ENCODE measurements around the gene TMEM245. TPM values are rescaled to one million over a fixed set of nuclear protein-coding genes. Genes with fewer than 3 reads are reported as not detected.

TMEM245 gene
- total and polyA plus RNA-seq, 2 experiments from 2014 or later, result 20.8 to 30.2 TPM

- no peaks in the 10 kb centered on the region for H3K27me3 ChIP-seq (replicated peaks; ENCODE audit: insufficient read depth)
- H3K27ac ChIP-seq, result no peak overlapping the region
- no peaks in the 10 kb centered on the region for H3K4me1 ChIP-seq (ENCODE audit: insufficient read depth)
- no peak overlapping the region for H2AFZ ChIP-seq
- no peak overlapping the region for H3K4me3 ChIP-seq
- no peaks in the 10 kb centered on the region; the same call in 1 of the 2 replicates for H3K79me2 ChIP-seq (ENCODE audit: insufficient read depth)
- no peaks in the 10 kb centered on the region for H3K9me2 ChIP-seq (ENCODE audit: insufficient read depth)
- no peaks in the 10 kb centered on the region for H3K36me3 ChIP-seq (ENCODE audit: low read depth)
- TF ChIP-seq EZH2 (IDR thresholded peaks at IDR 0.05; ENCODE audit: insufficient read depth, poor library complexity, severe bottlenecking) (no peak), EZH2phosphoT487 (IDR thresholded peaks at IDR 0.05; ENCODE audit: insufficient read depth, low read depth) (no peak)
- 58 to 61% methylated on average over 2 of the region's 2 CpGs for WGBS, 2 experiments (ENCODE audit: low coverage in 1 of 2, low lambda C conversion rate in 2 of 2, missing lambda C conversion rate in 2 of 2)
- no peak overlapping the region for H3K9ac ChIP-seq
- H3K9me3 ChIP-seq (ENCODE audit: low read depth), result no peaks in the 10 kb centered on the region
- no peak overlapping the region for H3K4me2 ChIP-seq (ENCODE audit: unreplicated experiment)
- no peaks in the 10 kb centered on the region for H4K20me1 ChIP-seq (ENCODE audit: insufficient read depth)
- DNase-seq, result no peak
- H3F3A ChIP-seq (ENCODE audit: insufficient read depth), result peaks cover 8% of the 10 kb centered on the region; the same call in 1 of the 2 replicates
- in situ Hi-C loops (cut with MboI), result no loop called here
Observed at GRCh38 chr9:109027176-109027575, 92.6 kb downstream of the TMEM245 start.

GRCh38 chr9:109026306-109026705 is 93.4 kb downstream of the TMEM245 start:
- in situ Hi-C loops (cut with MboI), result no loop called here
- H2AFZ ChIP-seq, result no peak overlapping the region

GRCh38 chr9:109022873-109023272 is 96.9 kb downstream of the TMEM245 start:
- no peaks in the 10 kb centered on the region; the same call in 1 of the 2 replicates for H3K79me2 ChIP-seq (ENCODE audit: insufficient read depth)
- no peak overlapping the region for H3K4me2 ChIP-seq (ENCODE audit: unreplicated experiment)
- no peak overlapping the region for H3K27ac ChIP-seq
- in situ Hi-C loops (cut with MboI), result no loop called here
- H3K9ac ChIP-seq, result no peak overlapping the region
- no peaks in the 10 kb centered on the region for H3K9me3 ChIP-seq (ENCODE audit: low read depth)
- no peaks in the 10 kb centered on the region for H4K20me1 ChIP-seq (ENCODE audit: insufficient read depth)
- H3K27me3 ChIP-seq (replicated peaks; ENCODE audit: insufficient read depth), result no peaks in the 10 kb centered on the region
- no peak overlapping the region for H3K4me3 ChIP-seq
- H3K4me1 ChIP-seq (ENCODE audit: insufficient read depth), result no peaks in the 10 kb centered on the region
- no peak for DNase-seq
- no peaks in the 10 kb centered on the region for H3F3A ChIP-seq (ENCODE audit: insufficient read depth)
- peaks cover 7% of the 10 kb centered on the region; the same call in 1 of the 2 replicates for H3K36me3 ChIP-seq (ENCODE audit: low read depth)
- no peaks in the 10 kb centered on the region for H3K9me2 ChIP-seq (ENCODE audit: insufficient read depth)
- no peak for TF ChIP-seq EZH2 (IDR thresholded peaks at IDR 0.05; ENCODE audit: insufficient read depth, poor library complexity, severe bottlenecking)
- TF ChIP-seq EZH2phosphoT487 (IDR thresholded peaks at IDR 0.05; ENCODE audit: insufficient read depth, low read depth), result no peak
- no peak overlapping the region for H2AFZ ChIP-seq

More at GRCh38 chr9:109026306-109026705, 93.4 kb downstream of the TMEM245 start:
- WGBS, 2 experiments (ENCODE audit: low coverage in 1 of 2, low lambda C conversion rate in 2 of 2, missing lambda C conversion rate in 2 of 2), result 99% methylated on average over 7 of the region's 7 CpGs
- no peak overlapping the region for H3K4me2 ChIP-seq (ENCODE audit: unreplicated experiment)
- no peaks in the 10 kb centered on the region for H3K9me3 ChIP-seq (ENCODE audit: low read depth)
- TF ChIP-seq EZH2phosphoT487 (IDR thresholded peaks at IDR 0.05; ENCODE audit: insufficient read depth, low read depth) (no peak), EZH2 (IDR thresholded peaks at IDR 0.05; ENCODE audit: insufficient read depth, poor library complexity, severe bottlenecking) (no peak)
- no peaks in the 10 kb centered on the region for H3K9me2 ChIP-seq (ENCODE audit: insufficient read depth)
- H3K4me1 ChIP-seq (ENCODE audit: insufficient read depth), result no peaks in the 10 kb centered on the region
- H3K4me3 ChIP-seq, result no peak overlapping the region
- DNase-seq, result no peak
- no peaks in the 10 kb centered on the region for H3K36me3 ChIP-seq (ENCODE audit: low read depth)
- no peaks in the 10 kb centered on the region for H3K27me3 ChIP-seq (replicated peaks; ENCODE audit: insufficient read depth)
- H3F3A ChIP-seq (ENCODE audit: insufficient read depth), result peaks cover 5% of the 10 kb centered on the region; the same call in 1 of the 2 replicates
- H3K79me2 ChIP-seq (ENCODE audit: insufficient read depth), result no peaks in the 10 kb centered on the region; the same call in 1 of the 2 replicates
- no peak overlapping the region for H3K27ac ChIP-seq
- no peaks in the 10 kb centered on the region for H4K20me1 ChIP-seq (ENCODE audit: insufficient read depth)
- no peak overlapping the region for H3K9ac ChIP-seq

DNA sequence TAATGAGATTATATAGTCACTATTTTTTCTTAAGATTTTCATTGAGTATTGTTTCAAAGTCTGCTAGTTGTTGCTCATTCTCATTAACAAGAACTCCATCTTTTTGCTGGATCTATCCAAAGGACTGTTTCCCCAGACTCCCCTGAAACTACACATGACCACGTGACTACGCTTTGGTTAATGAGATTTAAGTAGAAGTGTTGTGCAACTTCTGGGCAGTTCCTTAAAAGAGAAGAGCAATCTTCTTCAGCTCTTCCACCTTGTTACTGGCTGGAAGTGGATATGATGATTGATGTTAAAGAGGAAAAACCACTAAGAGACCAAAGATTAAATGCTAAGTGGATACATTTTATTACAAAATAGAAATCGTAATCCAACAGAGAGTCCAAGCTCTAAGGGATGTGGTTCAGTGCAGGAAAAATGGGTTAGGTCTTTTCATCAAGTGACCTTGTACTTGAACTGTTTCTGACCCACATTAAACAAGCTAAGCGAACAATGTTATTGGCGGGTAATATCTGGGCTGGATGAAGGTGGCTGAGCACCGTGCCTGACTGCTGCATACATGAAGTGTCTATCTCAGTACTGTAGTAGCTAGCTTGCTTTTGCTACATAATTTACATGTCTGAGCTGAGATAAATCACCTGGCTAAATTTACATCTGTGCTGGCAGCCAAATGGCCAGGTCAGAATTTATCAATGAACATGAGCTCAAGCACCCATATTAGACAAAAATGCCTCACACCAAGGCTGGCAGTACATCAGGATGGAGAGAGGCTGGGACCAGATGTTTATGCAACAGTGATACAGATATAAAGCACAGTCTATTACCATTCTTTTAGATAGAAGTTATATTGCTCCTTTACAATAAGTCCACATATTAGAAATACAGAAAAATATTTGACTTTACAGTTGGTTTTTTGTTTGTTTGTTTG is 98.9 kb downstream of the TMEM245 start:
- H3K27ac ChIP-seq, result no peak overlapping the region
- H3K27me3 ChIP-seq (replicated peaks; ENCODE audit: insufficient read depth), result no peaks in the 10 kb centered on the region
- no peak overlapping the region for H2AFZ ChIP-seq
- TF ChIP-seq EZH2phosphoT487 (IDR thresholded peaks at IDR 0.05; ENCODE audit: insufficient read depth, low read depth) (no peak), EZH2 (IDR thresholded peaks at IDR 0.05; ENCODE audit: insufficient read depth, poor library complexity, severe bottlenecking) (no peak)
- H3K4me1 ChIP-seq (ENCODE audit: insufficient read depth), result no peaks in the 10 kb centered on the region
- in situ Hi-C loops (cut with MboI), result no loop called here
- no peaks in the 10 kb centered on the region for H3K9me3 ChIP-seq (ENCODE audit: low read depth)
- WGBS, 2 experiments (ENCODE audit: low coverage in 1 of 2, low lambda C conversion rate in 2 of 2, missing lambda C conversion rate in 2 of 2), result 94 to 97% methylated on average over 6 of the region's 6 CpGs
- no peak for DNase-seq
- H3K4me2 ChIP-seq (ENCODE audit: unreplicated experiment), result no peak overlapping the region
- no peaks in the 10 kb centered on the region for H3K9me2 ChIP-seq (ENCODE audit: insufficient read depth)
- no peak overlapping the region for H3K9ac ChIP-seq
- no peaks in the 10 kb centered on the region for H3K79me2 ChIP-seq (ENCODE audit: insufficient read depth)
- H4K20me1 ChIP-seq (ENCODE audit: insufficient read depth), result no peaks in the 10 kb centered on the region
- H3K36me3 ChIP-seq (ENCODE audit: low read depth), result peaks cover 7% of the 10 kb centered on the region; the same call in 1 of the 2 replicates
- H3F3A ChIP-seq (ENCODE audit: insufficient read depth), result 0 out of 2 replicates have a peak, but pooled peaks cover 3% of the 10 kb centered on the region
- no peak overlapping the region for H3K4me3 ChIP-seq

Measured in GM23248 (cell line).